ENCODE data around the gene PTPRB. TPM values are rescaled to one million over a fixed set of nuclear protein-coding genes. Genes with fewer than 3 reads are reported as not detected.

The PTPRB gene
- total and polyA plus RNA-seq, 2 donors (not counting 3 experiments of a cell fraction or from before 2014, with no cell fraction given): 64.1 to 151 TPM

DNA sequence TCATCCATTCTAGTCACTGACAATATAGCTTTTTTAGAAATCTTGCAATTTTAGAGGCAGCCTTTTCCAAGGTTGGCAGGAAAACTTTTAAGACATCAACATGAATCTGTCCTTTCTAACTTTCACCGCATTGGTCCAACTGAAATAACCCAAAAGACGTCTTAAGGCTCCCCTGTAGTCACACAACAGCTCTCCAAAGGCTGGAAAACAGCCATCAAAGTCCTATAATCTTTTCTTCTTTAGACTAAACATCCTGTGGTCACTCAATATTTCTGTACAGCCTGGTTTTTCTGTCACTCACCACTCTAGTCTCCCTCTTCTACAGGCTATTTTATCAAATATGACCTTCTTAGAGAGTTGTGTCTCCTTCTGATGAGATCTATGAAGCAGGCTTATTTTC lies 4.5 kb upstream of the PTPRB start:
- Histone ChIP-seq H3K4me3 (replicated peaks in 1 of 3; ENCODE audit: insufficient read depth in 1 of 3, low read depth in 1 of 3, low read length in 3 of 3) (no peak overlapping the region), H3K36me3 (ENCODE audit: control insufficient read depth in 2 of 2, extremely low read depth in 1 of 2, insufficient read depth in 2 of 2, low read length in 2 of 2) (no peaks in the 10 kb centered on the region), H3K4me1 (ENCODE audit: control insufficient read depth, extremely low read depth, insufficient read depth, low read length) (peaks cover 50% of the 10 kb centered on the region), H3K9ac (replicated peaks; ENCODE audit: extremely low read depth, insufficient read depth, low read length) (no peak overlapping the region), H3K27me3 (ENCODE audit: control insufficient read depth in 2 of 2, insufficient read depth in 2 of 2, low read length in 2 of 2) (no peaks in the 10 kb centered on the region), H3K4me2 (ENCODE audit: insufficient read depth, low read length) (no peak overlapping the region), H3K27ac (ENCODE audit: insufficient read depth, low read depth, low read length) (no peak overlapping the region), H3K9me3 (replicated peaks; ENCODE audit: control insufficient read depth, insufficient read depth, low read length) (no peaks in the 10 kb centered on the region), H4K20me1 (replicated peaks; ENCODE audit: control insufficient read depth, extremely low read depth, insufficient read depth, low read length) (no peaks in the 10 kb centered on the region), H3K9me1 (replicated peaks; ENCODE audit: control insufficient read depth, extremely low read depth, insufficient read depth, low read length) (no peaks in the 10 kb centered on the region), H2AFZ (ENCODE audit: low read depth, low read length) (peak overlapping the region; percentile 15), H3K79me2 (ENCODE audit: control insufficient read depth, insufficient read depth, low read length) (peaks cover 9% of the 10 kb centered on the region)
- ChIA-PET POLR2A (no interaction called here), CTCF (interaction anchor here (0.6 to 1.0 kb wide), 3 partner anchors 9 to 1062 kb away, joined by 3 to 4 read pairs (median 4); no protein-coding TSS in a partner anchor)
- BruUV-seq (replicated peaks): no TSS peak
- DNase-seq (ENCODE audit: low read depth, low spot score) (no peak), FAIRE-seq (no peak)
- dilution Hi-C loops (cut with MboI; ENCODE audit: extremely low pct_ligation_motif_present, low sequenced_read_pairs): no loop called here
- intact Hi-C loops (cut with micrococcal nuclease): no loop called here
- TF ChIP-seq POLR2A (IDR thresholded peaks at IDR 0.05; ENCODE audit: low read depth, low read length) (no peak), EZH2 (IDR thresholded peaks at IDR 0.05; ENCODE audit: borderline replicate concordance, low read depth, low read length, severe bottlenecking) (no peak), POLR2AphosphoS5 (IDR thresholded peaks at IDR 0.05; ENCODE audit: insufficient read depth, low read depth, low read length) (no peak), GATA2 (IDR thresholded peaks at IDR 0.05; ENCODE audit: insufficient read depth, insufficient read length, low read depth, low read length) (no peak), MYC (IDR thresholded peaks at IDR 0.05; ENCODE audit: low read depth, low read length) (no peak), FOS (IDR thresholded peaks at IDR 0.05; ENCODE audit: borderline replicate concordance, insufficient read depth, low read length) (no peak), JUN (IDR thresholded peaks at IDR 0.05; ENCODE audit: borderline replicate concordance, insufficient read depth, insufficient read length, low read depth) (no peak)
- TF ChIP-seq, protein P1, sequence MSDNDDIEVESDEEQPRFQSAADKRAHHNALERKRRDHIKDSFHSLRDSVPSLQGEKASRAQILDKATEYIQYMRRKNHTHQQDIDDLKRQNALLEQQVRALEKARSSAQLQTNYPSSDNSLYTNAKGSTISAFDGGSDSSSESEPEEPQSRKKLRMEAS (IDR thresholded peaks at IDR 0.05; ENCODE audit: insufficient read depth, insufficient read length): no peak
- TF ChIP-seq, protein P2, sequence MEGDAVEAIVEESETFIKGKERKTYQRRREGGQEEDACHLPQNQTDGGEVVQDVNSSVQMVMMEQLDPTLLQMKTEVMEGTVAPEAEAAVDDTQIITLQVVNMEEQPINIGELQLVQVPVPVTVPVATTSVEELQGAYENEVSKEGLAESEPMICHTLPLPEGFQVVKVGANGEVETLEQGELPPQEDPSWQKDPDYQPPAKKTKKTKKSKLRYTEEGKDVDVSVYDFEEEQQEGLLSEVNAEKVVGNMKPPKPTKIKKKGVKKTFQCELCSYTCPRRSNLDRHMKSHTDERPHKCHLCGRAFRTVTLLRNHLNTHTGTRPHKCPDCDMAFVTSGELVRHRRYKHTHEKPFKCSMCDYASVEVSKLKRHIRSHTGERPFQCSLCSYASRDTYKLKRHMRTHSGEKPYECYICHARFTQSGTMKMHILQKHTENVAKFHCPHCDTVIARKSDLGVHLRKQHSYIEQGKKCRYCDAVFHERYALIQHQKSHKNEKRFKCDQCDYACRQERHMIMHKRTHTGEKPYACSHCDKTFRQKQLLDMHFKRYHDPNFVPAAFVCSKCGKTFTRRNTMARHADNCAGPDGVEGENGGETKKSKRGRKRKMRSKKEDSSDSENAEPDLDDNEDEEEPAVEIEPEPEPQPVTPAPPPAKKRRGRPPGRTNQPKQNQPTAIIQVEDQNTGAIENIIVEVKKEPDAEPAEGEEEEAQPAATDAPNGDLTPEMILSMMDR (IDR thresholded peaks at IDR 0.05; ENCODE audit: extremely low read depth in 1 of 2, insufficient read depth in 1 of 2, low read depth in 1 of 2, low read length in 2 of 2): no peak
